ENCODE data around the gene NFIA. TPM values are rescaled to one million over a fixed set of nuclear protein-coding genes. Genes with fewer than 3 reads are reported as not detected.

The NFIA gene
- total and polyA plus RNA-seq, 2 of the 13 experiments (the other 11 are each of a cell fraction or from before 2014, with no cell fraction given): 14.7 to 28.5 TPM

DNA sequence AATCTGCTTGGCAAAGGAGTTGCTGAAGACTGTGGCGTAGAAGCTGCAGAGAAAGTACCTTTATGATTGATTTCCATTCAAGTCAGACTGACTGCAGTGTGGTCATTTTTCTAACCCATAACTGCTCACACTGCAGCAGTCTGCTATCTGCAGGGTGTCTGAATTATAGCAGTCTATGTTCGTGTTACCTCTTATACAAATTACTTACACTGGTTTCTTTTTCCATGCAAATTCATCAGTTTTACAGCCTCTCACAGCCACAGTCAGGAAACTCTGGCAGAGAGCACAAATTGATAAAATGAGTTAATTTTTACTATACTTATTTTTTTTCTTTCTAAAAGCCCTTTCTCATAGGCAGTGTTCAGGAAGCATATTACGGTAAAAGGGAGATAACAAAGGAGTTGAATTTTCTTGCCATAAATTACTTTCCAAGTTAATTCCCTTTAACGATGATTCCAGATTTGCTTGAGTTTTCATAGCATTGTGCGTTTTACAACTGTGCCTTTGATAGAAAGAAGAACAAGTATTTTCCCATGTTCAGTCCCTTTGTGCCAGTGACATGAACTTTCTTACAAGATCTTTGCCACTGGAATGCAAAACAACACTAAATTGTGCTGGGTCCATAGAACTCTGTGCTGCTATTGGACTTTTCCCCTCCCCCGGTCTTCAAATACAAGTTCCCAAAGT is 261.5 kb downstream of the NFIA start (continued):
- TF ChIP-seq, protein P1, sequence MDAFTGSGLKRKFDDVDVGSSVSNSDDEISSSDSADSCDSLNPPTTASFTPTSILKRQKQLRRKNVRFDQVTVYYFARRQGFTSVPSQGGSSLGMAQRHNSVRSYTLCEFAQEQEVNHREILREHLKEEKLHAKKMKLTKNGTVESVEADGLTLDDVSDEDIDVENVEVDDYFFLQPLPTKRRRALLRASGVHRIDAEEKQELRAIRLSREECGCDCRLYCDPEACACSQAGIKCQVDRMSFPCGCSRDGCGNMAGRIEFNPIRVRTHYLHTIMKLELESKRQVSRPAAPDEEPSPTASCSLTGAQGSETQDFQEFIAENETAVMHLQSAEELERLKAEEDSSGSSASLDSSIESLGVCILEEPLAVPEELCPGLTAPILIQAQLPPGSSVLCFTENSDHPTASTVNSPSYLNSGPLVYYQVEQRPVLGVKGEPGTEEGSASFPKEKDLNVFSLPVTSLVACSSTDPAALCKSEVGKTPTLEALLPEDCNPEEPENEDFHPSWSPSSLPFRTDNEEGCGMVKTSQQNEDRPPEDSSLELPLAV (CRISPR knock-in tag; conservative IDR thresholded peaks at IDR 0.05; ENCODE audit: low read depth): no peak

DNA sequence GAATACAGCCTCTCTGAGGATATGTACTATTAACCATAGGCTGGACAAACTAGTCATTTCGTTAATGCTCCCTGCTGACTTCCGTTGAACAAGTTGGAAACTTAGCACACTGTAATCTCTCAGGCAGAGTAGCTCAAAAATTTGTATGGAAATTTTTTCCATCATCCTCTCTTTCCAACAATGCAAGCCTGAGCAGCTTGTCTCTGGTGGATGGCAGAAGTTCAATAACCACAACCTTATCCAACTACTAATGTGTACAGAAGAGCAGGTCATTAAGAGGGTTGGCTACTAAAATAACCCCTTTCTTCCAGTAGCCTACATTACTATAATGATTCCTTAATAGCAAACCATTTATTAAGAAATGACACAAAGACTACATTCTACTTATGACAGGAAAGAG is 262.3 kb downstream of the NFIA start:
- BruUV-seq (replicated peaks): no TSS peak
- no peak overlapping the region for H3K4me3 ChIP-seq (replicated peaks in 1 of 3; ENCODE audit: insufficient read depth in 1 of 3, low read depth in 2 of 3, low read length in 3 of 3)
- no peak overlapping the region for H3K27ac ChIP-seq (ENCODE audit: extremely low read length, insufficient read depth, low read length)
- no peak overlapping the region for H3K9ac ChIP-seq (ENCODE audit: insufficient read depth, low read depth, low read length)
- no peaks in the 10 kb centered on the region for H3K9me3 ChIP-seq (ENCODE audit: low read length)
- ChIA-PET CTCF (ENCODE audit: low intra/inter-chr PET ratio, low total read pairs) (no interaction called here), POLR2A (no interaction called here)
- no peak overlapping the region for H2AFZ ChIP-seq (ENCODE audit: low read length)
- H3K79me2 ChIP-seq (ENCODE audit: insufficient read depth, low read length): peaks cover 8% of the 10 kb centered on the region
- intact Hi-C loops (cut with micrococcal nuclease; ENCODE audit: unreplicated experiment): no loop called here
- no peak for FAIRE-seq
- TF ChIP-seq ISX (CRISPR knock-in tag; conservative IDR thresholded peaks at IDR 0.05) (no peak), ZNF75D (CRISPR knock-in tag; IDR thresholded peaks at IDR 0.05; ENCODE audit: borderline replicate concordance) (no peak), ZNF256 (CRISPR knock-in tag; conservative IDR thresholded peaks at IDR 0.05) (no peak), ZNF558 (CRISPR knock-in tag; IDR thresholded peaks at IDR 0.05; ENCODE audit: borderline replicate concordance) (no peak), KLF15 (CRISPR knock-in tag; IDR thresholded peaks at IDR 0.05; ENCODE audit: borderline replicate concordance) (no peak), NBN (conservative IDR thresholded peaks at IDR 0.05) (no peak), NR1H2 (CRISPR knock-in tag; IDR thresholded peaks at IDR 0.05; ENCODE audit: borderline replicate concordance, low read depth) (no peak), FOXC1 (CRISPR knock-in tag; IDR thresholded peaks at IDR 0.05; ENCODE audit: borderline replicate concordance) (no peak), ZSCAN25 (CRISPR knock-in tag; IDR thresholded peaks at IDR 0.05) (no peak), MBNL3 (CRISPR knock-in tag; conservative IDR thresholded peaks at IDR 0.05) (no peak), NCOA5 (CRISPR knock-in tag; IDR thresholded peaks at IDR 0.05) (no peak), HDAC2 (CRISPR knock-in tag; IDR thresholded peaks at IDR 0.05) (no peak), NFKBIZ (CRISPR knock-in tag; IDR thresholded peaks at IDR 0.05) (no peak), MTA1 (CRISPR knock-in tag; IDR thresholded peaks at IDR 0.05; ENCODE audit: borderline replicate concordance) (no peak)
- TF ChIP-seq, protein P2, sequence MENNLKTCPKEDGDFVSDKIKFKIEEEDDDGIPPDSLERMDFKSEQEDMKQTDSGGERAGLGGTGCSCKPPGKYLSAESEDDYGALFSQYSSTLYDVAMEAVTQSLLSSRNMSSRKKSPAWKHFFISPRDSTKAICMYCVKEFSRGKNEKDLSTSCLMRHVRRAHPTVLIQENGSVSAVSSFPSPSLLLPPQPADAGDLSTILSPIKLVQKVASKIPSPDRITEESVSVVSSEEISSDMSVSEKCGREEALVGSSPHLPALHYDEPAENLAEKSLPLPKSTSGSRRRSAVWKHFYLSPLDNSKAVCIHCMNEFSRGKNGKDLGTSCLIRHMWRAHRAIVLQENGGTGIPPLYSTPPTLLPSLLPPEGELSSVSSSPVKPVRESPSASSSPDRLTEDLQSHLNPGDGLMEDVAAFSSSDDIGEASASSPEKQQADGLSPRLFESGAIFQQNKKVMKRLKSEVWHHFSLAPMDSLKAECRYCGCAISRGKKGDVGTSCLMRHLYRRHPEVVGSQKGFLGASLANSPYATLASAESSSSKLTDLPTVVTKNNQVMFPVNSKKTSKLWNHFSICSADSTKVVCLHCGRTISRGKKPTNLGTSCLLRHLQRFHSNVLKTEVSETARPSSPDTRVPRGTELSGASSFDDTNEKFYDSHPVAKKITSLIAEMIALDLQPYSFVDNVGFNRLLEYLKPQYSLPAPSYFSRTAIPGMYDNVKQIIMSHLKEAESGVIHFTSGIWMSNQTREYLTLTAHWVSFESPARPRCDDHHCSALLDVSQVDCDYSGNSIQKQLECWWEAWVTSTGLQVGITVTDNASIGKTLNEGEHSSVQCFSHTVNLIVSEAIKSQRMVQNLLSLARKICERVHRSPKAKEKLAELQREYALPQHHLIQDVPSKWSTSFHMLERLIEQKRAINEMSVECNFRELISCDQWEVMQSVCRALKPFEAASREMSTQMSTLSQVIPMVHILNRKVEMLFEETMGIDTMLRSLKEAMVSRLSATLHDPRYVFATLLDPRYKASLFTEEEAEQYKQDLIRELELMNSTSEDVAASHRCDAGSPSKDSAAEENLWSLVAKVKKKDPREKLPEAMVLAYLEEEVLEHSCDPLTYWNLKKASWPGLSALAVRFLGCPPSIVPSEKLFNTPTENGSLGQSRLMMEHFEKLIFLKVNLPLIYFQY (CRISPR knock-in tag; IDR thresholded peaks at IDR 0.05; ENCODE audit: borderline replicate concordance): no peak
- TF ChIP-seq, protein P3, sequence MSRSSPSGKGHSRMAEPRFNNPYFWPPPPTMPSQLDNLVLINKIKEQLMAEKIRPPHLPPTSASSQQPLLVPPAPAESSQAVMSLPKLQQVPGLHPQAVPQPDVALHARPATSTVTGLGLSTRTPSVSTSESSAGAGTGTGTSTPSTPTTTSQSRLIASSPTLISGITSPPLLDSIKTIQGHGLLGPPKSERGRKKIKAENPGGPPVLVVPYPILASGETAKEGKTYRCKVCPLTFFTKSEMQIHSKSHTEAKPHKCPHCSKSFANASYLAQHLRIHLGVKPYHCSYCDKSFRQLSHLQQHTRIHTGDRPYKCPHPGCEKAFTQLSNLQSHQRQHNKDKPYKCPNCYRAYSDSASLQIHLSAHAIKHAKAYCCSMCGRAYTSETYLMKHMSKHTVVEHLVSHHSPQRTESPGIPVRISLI (CRISPR knock-in tag; IDR thresholded peaks at IDR 0.05; ENCODE audit: borderline replicate concordance): no peak
- in situ Hi-C loops (cut with HindIII; ENCODE audit: extremely low pct_ligation_motif_present, low pct_unique_long_range_greater_than_20kb): no loop called here
- no peak for ATAC-seq
- peaks cover 12 to 25% of the 10 kb centered on the region in 2 experiments for H3K36me3 ChIP-seq (replicated peaks in 1 of 2; ENCODE audit: control insufficient read depth in 1 of 2, insufficient read depth in 2 of 2, low read length in 2 of 2)
- no peaks in the 10 kb centered on the region for H3K27me3 ChIP-seq (ENCODE audit: control insufficient read depth in 1 of 2, insufficient read depth in 2 of 2, low read length in 2 of 2)
- WGBS (ENCODE audit: low lambda C conversion rate): 100% methylated on average over 2 of the region's 2 CpGs
- peaks cover 28% of the 10 kb centered on the region for H3K4me1 ChIP-seq (ENCODE audit: insufficient read depth, low read length)
- H4K20me1 ChIP-seq (ENCODE audit: insufficient read depth, low read length): no peaks in the 10 kb centered on the region
- DNase-seq (ENCODE audit: low spot score): no peak
- no peak overlapping the region for H3K4me2 ChIP-seq (ENCODE audit: low read depth, low read length)
